Measurements from ENCODE around the gene AATF. TPM values are rescaled to one million over a fixed set of nuclear protein-coding genes. Genes with fewer than 3 reads are reported as not detected.

AATF gene
- total RNA-seq, 2 donors from 2014 or later = 28.8 to 41.3 TPM

- Histone ChIP-seq H3K27me3 (replicated peaks; ENCODE audit: insufficient read depth) (no peaks in the 10 kb centered on the region), H3K27ac (no peak overlapping the region), H3K4me1 (ENCODE audit: control insufficient read depth in 1 of 2, low read depth in 2 of 2) (no peaks in the 10 kb centered on the region), H3K4me3 (no peak overlapping the region), H3K36me3 (no peaks in the 10 kb centered on the region), H3K9me3 (no peaks in the 10 kb centered on the region)
- DNase-seq (ENCODE audit: low spot score) (no peak), ATAC-seq (ENCODE audit: insufficient number of reproducible peaks, low FRiP score, low read depth) (no peak)
- TF ChIP-seq, protein P1, sequence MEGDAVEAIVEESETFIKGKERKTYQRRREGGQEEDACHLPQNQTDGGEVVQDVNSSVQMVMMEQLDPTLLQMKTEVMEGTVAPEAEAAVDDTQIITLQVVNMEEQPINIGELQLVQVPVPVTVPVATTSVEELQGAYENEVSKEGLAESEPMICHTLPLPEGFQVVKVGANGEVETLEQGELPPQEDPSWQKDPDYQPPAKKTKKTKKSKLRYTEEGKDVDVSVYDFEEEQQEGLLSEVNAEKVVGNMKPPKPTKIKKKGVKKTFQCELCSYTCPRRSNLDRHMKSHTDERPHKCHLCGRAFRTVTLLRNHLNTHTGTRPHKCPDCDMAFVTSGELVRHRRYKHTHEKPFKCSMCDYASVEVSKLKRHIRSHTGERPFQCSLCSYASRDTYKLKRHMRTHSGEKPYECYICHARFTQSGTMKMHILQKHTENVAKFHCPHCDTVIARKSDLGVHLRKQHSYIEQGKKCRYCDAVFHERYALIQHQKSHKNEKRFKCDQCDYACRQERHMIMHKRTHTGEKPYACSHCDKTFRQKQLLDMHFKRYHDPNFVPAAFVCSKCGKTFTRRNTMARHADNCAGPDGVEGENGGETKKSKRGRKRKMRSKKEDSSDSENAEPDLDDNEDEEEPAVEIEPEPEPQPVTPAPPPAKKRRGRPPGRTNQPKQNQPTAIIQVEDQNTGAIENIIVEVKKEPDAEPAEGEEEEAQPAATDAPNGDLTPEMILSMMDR (IDR thresholded peaks at IDR 0.05) = no peak
Observed at GRCh38 chr17:37062021-37062420, 113.3 kb downstream of the AATF start.

DNA sequence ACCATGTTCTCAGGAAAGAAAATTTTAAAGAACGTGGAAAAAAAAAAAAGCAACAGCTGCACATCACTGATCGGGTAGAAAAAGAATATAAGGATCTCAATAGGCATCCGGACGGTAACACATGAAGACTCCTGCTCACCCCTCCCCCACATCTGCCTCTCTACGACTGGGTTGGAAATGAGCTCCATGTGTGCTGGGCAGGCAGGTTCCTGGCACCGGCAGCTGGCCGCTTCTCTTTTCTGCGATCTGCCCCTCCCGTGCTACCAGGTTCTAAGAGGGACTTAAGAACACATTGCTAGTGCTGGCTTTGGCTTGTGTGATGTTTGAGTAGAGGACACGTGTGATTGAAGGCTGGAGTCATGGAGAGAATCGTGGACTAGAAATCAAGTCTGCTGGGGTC is 115.5 kb downstream of the AATF start:
- TF ChIP-seq, protein P1 (IDR thresholded peaks at IDR 0.05) = no peak
- Histone ChIP-seq H3K9me3 (no peaks in the 10 kb centered on the region), H3K4me1 (ENCODE audit: control insufficient read depth in 1 of 2, low read depth in 2 of 2) (no peaks in the 10 kb centered on the region), H3K27me3 (replicated peaks; ENCODE audit: insufficient read depth) (no peaks in the 10 kb centered on the region), H3K27ac (no peak overlapping the region), H3K4me3 (no peak overlapping the region), H3K36me3 (no peaks in the 10 kb centered on the region)
- DNase-seq (ENCODE audit: low spot score) (no peak), ATAC-seq (ENCODE audit: insufficient number of reproducible peaks, low FRiP score, low read depth) (no peak)

- no peaks in the 10 kb centered on the region for H3K27me3 ChIP-seq (replicated peaks; ENCODE audit: insufficient read depth)
- no peak for ATAC-seq (ENCODE audit: insufficient number of reproducible peaks, low FRiP score, low read depth)
- H3K9me3 ChIP-seq = no peaks in the 10 kb centered on the region
- H3K4me3 ChIP-seq = no peak overlapping the region
- TF ChIP-seq, protein P1 (IDR thresholded peaks at IDR 0.05) = no peak
- H3K4me1 ChIP-seq (ENCODE audit: control insufficient read depth in 1 of 2, low read depth in 2 of 2) = no peaks in the 10 kb centered on the region
- no peak overlapping the region for H3K27ac ChIP-seq
- no peak for DNase-seq (ENCODE audit: low spot score)
- H3K36me3 ChIP-seq = no peaks in the 10 kb centered on the region
Observed at GRCh38 chr17:37064956-37065355, 116.2 kb downstream of the AATF start.

- Histone ChIP-seq H3K27ac (no peak overlapping the region), H3K4me3 (no peak overlapping the region), H3K36me3 (no peaks in the 10 kb centered on the region), H3K9me3 (no peaks in the 10 kb centered on the region), H3K4me1 (ENCODE audit: control insufficient read depth in 1 of 2, low read depth in 2 of 2) (no peaks in the 10 kb centered on the region), H3K27me3 (replicated peaks; ENCODE audit: insufficient read depth) (no peaks in the 10 kb centered on the region)
- TF ChIP-seq, protein P1 (IDR thresholded peaks at IDR 0.05) = no peak
- DNase-seq (ENCODE audit: low spot score) = no peak
- no peak for ATAC-seq (ENCODE audit: insufficient number of reproducible peaks, low FRiP score, low read depth)
Observed at GRCh38 chr17:37065486-37066321, 117.0 kb downstream of the AATF start.

DNA sequence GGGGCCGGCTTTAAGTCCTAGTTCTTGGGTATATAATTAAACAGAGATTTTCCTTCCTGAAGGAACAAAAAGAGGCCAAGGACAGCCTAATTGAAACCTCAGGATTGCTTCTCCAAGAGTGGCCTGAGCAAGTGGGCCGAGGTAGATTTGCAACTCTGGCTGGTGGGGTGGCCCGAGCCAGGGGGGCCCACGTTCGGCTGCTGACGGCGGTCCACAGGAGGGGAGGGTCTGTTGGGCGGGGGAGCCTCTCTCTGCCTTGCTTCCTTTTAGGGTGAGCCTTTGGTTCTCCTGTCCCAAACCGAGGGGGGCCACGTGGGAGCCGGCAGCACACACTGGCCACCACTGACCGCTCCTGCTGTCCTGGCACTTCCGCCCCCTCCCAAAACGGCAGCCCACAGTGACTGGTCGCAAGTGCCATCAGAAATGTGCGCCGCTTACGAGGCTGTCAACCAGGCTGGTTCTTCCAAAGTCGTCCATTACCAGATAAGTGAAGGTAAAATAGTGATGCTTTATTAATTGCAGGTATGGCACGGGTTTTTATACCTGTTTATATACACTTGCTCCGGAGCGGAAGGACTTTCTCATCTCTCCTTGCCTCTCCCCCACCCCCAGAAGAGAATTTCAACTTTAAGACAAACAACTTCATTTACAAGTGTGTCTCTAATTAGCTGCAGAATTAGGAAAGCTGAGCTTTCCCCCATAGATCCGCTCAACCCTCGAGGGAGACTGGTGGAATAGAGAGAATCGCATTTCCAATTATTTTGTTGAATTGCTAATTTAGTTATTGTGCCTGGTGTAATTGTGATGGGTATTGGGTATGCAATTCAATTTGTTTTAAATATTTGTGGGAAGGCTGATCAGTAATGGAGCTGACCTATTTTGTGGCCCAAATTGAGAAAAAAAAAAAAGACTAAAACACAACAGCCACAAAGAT is 117.8 kb downstream of the AATF start:
- H3K36me3 ChIP-seq = no peaks in the 10 kb centered on the region
- TF ChIP-seq, protein P1 (IDR thresholded peaks at IDR 0.05) = no peak
- H3K27me3 ChIP-seq (replicated peaks; ENCODE audit: insufficient read depth) = no peaks in the 10 kb centered on the region
- H3K4me3 ChIP-seq = no peak overlapping the region
- H3K27ac ChIP-seq = no peak overlapping the region
- H3K9me3 ChIP-seq = no peaks in the 10 kb centered on the region
- ATAC-seq (ENCODE audit: insufficient number of reproducible peaks, low FRiP score, low read depth) (no peak), DNase-seq (ENCODE audit: low spot score) (no peak)
- no peaks in the 10 kb centered on the region for H3K4me1 ChIP-seq (ENCODE audit: control insufficient read depth in 1 of 2, low read depth in 2 of 2)

All from thoracic aorta (tissue), 2 donors.